HG03565 (cell line): Measurements from ENCODE around the gene FMNL2.

Source experiments
- ATAC-seq: cut with Tn5 transposase; IDR thresholded peaks from one replicate; pipeline ENCODE4 v1.9.1; 2021; ENCODE audit warnings: mild to moderate bottlenecking, moderate library complexity; ENCODE audit not compliant: unreplicated experiment

The FMNL2 gene

GRCh38 chr2:152489364-152489763 is 154.4 kb downstream of the FMNL2 start:
- ATAC-seq = no peak

GRCh38 chr2:152490686-152491455 is 155.9 kb downstream of the FMNL2 start:
- no peak for ATAC-seq

GRCh38 chr2:152492131-152492530 is 157.2 kb downstream of the FMNL2 start:
- ATAC-seq = no peak

DNA sequence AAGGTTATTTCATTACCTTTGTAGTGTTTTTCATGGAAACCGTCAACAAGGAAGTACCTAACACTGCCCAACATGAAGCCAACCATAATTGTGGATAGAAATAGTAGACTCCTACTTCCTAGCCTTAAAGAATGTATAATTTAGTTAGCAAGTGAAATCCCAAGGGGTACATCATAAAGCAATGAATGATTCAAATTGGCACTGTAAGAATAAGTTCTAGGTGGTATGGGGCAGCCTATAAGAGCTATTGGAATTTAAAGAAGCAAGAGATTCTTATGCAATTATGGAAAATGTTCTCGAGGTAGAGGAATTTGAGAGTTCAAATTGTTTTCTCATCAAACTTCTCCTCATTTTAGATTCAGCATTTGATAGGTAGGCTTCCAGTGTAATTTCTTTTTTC is 157.9 kb downstream of the FMNL2 start:
- no peak for ATAC-seq

- ATAC-seq = no peak
These were observed 158.4 kb downstream of the FMNL2 start for GRCh38 chr2:152493417-152493816.

DNA sequence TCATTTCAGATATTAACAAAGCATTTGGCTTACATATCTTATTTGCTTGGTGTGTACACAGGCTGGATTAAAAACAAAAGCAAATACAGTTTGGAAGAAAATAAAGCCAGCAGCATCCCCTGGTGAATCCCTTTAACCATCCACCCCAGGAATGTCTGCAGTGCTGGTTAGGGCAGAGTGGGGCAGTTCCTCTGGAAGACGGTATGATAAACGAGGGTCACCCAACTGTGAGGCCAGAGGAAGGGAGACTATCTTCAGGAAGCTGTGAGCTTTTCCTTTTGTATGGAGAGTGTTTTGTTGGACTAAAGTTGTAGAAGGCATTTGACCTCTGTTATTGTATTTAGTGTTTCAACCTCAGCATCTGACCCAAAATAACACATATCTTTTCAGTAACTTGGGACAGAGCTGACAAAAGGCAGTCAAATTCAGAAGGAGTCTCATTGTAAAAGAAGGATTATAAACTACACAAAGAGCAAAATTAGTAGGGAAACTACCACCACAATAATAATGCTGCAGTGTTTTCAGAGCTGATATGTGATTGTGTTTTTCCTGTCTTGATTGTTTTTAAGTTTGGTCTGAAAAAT is 159.1 kb downstream of the FMNL2 start:
- no peak for ATAC-seq

DNA sequence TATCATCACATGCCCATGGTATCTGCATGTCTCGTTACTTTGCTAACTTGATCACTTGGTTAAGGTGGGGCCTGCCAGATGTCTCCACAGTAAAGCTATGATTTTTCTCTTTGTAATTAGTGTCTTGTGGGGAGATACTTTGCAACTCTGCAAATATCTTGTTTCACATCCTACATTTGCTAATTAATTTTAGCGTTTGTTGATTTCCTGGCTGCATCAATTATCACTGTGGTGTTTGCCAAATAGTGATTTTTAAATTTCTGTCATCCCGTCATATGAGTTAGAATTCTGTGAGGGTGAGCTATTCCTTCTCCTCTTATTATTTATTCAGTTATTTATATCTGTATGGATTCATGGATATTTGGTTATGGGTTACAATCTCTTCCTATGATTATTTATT is 161.4 kb downstream of the FMNL2 start:
- no peak for ATAC-seq

DNA sequence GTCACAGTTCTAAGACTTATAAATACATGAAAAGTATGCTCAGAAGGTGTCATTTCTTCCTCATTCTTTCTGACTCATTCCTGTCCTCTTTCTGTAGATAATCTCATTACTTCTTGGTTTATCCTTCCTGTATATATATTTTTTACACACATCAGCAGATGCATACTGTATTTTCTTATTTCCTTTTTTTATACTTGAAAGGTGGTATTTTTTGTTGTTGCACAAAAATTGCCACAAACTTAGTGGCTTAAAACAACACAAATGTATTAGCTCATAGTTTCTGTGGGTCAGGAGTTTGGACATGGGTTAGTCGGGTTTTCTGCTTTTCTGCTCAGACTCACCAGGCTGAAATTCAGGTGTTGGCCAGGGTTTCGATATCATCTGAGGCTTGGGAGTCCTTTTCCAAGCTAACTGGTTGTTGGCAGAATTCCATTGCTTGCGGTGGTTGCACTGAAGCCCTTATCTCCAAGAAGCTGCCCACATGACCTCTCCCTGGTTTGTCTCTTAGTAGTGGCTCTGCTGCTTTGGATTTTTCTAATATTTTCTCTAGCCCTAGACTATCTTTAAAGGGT is 162.6 kb downstream of the FMNL2 start:
- ATAC-seq = peak; percentile 78

DNA sequence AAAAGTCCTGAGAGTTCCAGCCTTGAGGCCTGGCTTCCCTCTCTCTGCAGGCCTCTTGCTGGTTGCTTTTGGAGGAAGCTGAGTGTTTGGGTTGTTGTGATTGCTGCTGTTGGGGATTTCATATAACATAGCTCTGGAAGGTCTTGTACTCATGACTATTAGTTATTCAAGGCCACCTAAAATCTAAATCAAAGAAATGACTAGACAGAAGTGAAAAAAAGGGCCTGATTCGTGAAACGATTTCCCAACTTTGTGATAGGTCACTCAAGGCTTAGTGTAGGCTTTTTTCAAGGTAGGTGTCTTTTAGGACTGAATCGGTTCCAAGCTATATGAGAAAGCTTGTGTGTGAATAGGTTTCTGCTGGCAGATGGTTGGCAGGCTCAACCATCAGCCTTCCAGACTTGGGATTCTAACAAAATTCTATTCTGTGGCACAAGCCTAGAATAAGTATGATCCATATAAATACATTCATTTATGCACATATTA is 164.4 kb downstream of the FMNL2 start:
- ATAC-seq = no peak

DNA sequence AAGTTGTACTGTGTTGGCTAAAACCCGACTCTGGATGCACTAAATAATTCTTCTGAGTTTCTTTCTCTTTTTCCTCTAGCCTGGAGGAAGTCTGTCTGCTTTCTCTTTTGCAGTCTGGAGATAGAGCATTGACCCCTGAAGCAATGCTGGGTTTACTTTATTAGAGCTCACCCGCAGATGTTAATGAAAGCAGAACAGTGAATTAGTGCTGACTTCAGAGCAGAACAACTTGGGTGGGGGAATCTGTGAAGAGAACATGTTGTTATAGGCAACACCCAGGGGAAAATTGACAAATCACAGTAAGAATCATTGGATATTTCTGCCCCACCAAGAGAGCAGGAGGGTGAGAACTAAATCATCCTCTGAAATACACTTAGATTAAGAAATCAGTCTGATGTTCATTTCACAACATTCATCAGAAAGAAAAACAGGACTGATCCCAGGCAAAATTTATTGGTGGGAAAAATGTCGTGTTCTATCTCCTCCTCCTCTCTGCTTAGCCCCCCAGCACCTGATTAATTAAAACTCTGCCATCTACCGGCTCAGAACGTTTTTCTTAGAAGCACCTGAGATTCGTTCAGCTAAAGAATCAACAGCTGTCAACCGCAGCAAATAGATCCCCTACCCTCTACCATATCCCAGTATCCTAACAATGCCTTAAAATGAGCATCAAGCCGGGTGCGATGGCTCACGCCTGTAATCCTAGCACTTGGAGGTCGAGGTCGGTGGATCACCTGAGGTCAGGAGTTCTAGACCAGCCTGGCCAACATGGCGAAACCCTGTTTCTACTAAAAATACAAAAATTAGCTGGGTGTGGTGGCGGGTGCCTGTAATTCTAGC is 165.1 kb downstream of the FMNL2 start:
- no peak for ATAC-seq

DNA sequence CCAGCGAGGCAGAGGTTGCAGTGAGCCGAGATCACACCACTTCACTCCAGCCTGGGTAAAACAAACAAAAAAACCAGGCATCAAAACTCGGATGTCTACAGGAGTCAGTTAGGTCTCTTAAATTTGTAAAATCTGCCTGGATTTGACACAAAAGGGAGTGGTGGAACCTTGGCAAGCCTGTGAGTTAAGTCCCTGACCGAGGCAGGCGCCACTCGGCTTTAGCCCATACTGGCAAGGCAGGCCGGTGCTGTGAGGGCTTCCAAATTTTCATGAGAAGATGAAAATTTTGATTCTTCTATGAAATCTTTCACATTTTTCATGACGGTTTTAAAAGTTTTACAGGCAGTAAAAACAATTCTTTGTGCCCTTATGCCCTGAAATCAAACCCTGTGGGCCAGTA is 165.8 kb downstream of the FMNL2 start:
- ATAC-seq = no peak

DNA sequence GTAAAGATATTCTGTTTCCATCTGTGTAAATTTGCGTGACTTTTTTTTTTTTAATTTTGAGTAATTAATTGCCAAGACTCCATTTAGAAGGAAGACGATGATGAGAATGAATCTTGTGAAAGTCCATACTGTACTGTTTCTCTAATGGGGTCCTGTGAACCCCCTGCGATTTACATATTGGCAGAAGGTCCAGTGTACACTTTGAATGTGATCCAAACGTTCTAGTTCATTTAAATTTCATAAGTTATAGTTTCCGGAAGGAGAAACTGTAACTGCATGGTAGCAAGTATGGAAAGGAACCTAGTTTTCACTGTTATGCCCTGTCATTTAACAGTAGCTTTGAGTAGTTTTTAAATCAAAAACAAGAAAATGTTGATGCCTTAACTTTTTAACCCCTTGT is 166.7 kb downstream of the FMNL2 start:
- no peak for ATAC-seq

GRCh38 chr2:152504618-152505017 is 169.6 kb downstream of the FMNL2 start:
- ATAC-seq = no peak

DNA sequence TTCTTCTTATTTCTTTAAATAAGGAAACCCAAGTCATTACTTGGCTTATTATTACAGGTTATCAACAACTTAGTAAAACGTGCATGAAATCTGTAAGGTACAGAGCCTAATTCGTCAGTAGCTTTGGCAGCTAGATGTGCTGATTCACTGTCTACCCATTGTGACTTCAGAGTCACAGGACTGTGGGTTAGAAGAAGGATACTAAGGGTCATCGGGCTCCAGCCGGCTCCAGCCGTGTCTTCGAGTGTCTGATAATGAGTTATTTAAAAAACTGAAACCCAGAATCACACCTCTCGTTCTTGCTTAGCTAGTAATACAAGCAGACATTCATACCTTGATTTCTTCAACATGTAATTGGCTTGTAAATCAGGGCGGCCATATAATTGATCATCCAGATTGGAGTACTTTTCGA is 170.5 kb downstream of the FMNL2 start:
- no peak for ATAC-seq

DNA sequence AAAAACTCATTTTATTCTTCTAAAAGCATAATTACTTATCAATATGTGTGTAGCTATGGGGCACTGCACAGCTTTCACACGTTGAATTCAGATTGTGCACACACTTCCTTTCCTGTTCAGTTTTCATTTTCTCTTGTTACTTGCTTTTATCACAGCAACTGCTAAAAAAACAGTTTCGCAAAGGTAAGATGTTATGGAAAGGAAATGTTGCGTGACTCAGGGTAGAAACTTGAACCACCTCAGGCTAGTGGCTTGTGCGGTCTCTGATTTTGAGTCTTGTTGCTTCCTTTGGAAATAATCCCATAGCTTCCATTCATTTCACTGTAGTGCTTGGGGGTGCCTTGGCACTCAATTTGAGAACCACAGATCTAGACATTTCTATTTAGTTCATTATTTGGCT is 171.9 kb downstream of the FMNL2 start:
- ATAC-seq = peak; percentile 51

DNA sequence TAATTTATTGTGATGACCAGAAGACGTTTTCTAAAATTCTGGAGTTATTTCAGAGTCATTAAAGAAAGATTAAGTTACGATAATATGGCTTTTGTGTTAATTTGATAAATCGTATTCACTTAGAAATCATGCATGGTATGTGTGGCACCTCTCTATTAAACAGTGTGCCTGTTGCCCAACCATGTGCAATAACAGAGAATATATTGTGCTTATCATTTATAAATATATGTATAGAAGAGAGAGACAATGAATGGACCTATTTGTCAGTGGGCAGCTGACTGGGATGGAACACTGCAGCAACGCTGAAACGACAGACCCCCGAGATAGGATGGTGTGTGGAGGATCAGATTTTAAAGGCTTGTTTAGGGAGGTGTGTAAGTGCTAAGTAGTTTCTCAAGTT is 172.9 kb downstream of the FMNL2 start:
- no peak for ATAC-seq

DNA sequence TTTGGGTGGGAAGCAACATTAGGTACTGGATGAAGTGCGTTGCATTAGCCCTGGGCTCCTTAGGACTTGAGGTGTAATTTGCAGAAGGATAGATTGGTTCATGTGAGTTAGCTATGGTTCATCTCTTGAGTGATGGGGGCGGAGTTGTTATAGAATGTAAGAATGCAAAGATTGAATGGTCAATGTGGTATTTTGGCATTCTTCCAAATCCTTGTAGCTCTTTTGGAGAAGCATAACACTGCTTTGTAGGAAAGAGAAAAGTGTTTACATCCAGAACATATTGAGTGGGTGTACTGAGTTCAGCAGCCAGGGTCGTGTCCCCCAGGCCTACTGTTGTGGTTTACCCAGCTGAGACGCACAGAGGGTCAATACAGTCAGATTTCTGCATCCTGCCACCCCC is 173.5 kb downstream of the FMNL2 start:
- no peak for ATAC-seq

DNA sequence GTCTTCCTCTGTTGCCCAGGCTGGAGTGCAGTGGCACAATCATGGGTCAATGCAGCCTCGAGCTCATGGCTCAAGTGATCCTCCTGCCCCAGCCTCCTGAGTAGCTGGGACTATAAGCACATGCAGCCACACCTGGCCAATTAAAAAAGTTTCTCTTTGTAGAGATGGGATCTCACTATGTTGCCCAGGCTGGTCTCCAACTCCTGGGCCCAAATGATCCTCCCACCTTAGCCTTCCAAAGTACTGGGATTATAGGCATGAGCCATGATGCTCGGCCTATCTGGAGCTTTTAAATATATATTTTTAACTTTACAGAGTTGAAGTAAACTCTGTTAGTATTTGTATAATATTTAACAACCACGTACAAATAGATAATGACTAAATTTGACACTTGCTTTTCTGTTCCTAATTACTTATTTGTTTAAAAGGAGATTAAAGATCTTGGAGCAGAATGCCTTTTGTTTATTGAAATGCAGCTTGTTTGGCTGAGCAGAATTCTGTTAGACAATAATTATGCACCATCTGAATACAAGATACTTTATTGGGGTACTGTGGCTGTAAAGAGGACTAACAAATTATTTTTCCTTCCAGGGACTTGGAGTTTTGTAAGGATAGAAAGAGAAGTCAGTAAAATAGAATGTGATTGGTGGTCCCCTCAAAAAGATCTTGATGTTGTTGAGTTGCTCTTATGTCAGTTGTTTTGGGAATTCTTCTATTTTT is 175.0 kb downstream of the FMNL2 start:
- ATAC-seq = no peak

- ATAC-seq = no peak
These were observed 175.6 kb downstream of the FMNL2 start for GRCh38 chr2:152510621-152511020.

DNA sequence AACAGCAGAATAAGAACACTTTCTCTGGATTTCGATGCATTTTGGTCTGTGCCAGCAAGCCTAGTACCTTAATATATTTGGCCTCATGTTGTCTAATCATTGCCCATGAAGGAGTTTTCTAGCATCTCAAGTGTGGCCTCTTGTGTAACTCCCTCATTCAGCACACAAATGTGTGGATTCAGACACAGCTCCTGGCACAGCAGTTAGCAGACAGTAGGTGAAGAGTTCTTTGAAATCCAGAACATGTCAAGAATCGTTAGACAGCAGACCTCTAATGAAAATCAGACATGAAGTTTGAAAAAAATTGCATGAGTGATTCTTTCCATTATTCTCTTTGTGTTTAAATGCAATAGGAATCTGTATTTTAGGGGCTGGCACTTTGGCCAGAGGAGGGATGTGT is 177.0 kb downstream of the FMNL2 start:
- no peak for ATAC-seq

GRCh38 chr2:152513029-152513428 is 178.1 kb downstream of the FMNL2 start:
- ATAC-seq = no peak
